Fibroblast of skin of scalp (primary cell): Measurements from ENCODE around the gene PRSS27.
"Not testable (repeated sequence)": the region's sequence is repeated elsewhere in the genome, so short reads cannot be mapped to it uniquely, and the experiment has no call there.

ENCODE experiments used
- DNase-seq: peaks from one replicate; pipeline ENCODE4 v3.0.0-alpha.2; 2013

The PRSS27 gene

GRCh38 chr16:2708290-2708639, 11.8 kb downstream of the PRSS27 start:
- DNase-seq: no peak

GRCh38 chr16:2707368-2708289, 12.4 kb downstream of the PRSS27 start:
- no peak for DNase-seq

- no peak for DNase-seq
These were observed 13.3 kb downstream of the PRSS27 start for GRCh38 chr16:2706611-2707311.

GRCh38 chr16:2706085-2706484, 13.9 kb downstream of the PRSS27 start:
- DNase-seq: no peak

- no peak for DNase-seq
These were observed 14.7 kb downstream of the PRSS27 start for GRCh38 chr16:2705351-2705750.

- no peak for DNase-seq
These were observed 15.1 kb downstream of the PRSS27 start for GRCh38 chr16:2704983-2705275.

GRCh38 chr16:2704166-2704982, 15.7 kb downstream of the PRSS27 start:
- DNase-seq: no peak

- no peak for DNase-seq
These were observed 16.9 kb downstream of the PRSS27 start for GRCh38 chr16:2702871-2703745.

GRCh38 chr16:2702438-2702825, 17.6 kb downstream of the PRSS27 start:
- DNase-seq: no peak

GRCh38 chr16:2701713-2702437, 18.1 kb downstream of the PRSS27 start:
- no peak for DNase-seq

- DNase-seq: no peak
These were observed 18.8 kb downstream of the PRSS27 start for GRCh38 chr16:2701272-2701671.

GRCh38 chr16:2700786-2701185, 19.2 kb downstream of the PRSS27 start:
- DNase-seq: no peak

GRCh38 chr16:2699791-2700600, 20.0 kb downstream of the PRSS27 start:
- DNase-seq: no peak

- no peak for DNase-seq
These were observed 20.9 kb downstream of the PRSS27 start for GRCh38 chr16:2698965-2699750.

GRCh38 chr16:2698103-2698870, 21.7 kb downstream of the PRSS27 start:
- no peak for DNase-seq

GRCh38 chr16:2697401-2697948, 22.5 kb downstream of the PRSS27 start:
- no peak for DNase-seq

GRCh38 chr16:2696601-2697250, 23.3 kb downstream of the PRSS27 start:
- not testable (repeated sequence) for DNase-seq
